Astrocyte (in vitro differentiated cells and primary cell): ENCODE results near the gene SLIT3.

ENCODE experiments used
- EZH2 ChIP-seq: IDR thresholded peaks from 2 replicates; pipeline ENCODE4 v1.6.1; 2012; ENCODE audit warnings: mild to moderate bottlenecking, low read length, inconsistent platforms; ENCODE audit not compliant: insufficient read depth
- TF ChIP-seq, protein P1 (sequence below): IDR thresholded peaks from 2 replicates; pipeline ENCODE4 v1.5.1; 2011; ENCODE audit warnings: low read depth, mild to moderate bottlenecking, inconsistent platforms, low read length, moderate library complexity; ENCODE audit not compliant: insufficient read depth

DNA sequence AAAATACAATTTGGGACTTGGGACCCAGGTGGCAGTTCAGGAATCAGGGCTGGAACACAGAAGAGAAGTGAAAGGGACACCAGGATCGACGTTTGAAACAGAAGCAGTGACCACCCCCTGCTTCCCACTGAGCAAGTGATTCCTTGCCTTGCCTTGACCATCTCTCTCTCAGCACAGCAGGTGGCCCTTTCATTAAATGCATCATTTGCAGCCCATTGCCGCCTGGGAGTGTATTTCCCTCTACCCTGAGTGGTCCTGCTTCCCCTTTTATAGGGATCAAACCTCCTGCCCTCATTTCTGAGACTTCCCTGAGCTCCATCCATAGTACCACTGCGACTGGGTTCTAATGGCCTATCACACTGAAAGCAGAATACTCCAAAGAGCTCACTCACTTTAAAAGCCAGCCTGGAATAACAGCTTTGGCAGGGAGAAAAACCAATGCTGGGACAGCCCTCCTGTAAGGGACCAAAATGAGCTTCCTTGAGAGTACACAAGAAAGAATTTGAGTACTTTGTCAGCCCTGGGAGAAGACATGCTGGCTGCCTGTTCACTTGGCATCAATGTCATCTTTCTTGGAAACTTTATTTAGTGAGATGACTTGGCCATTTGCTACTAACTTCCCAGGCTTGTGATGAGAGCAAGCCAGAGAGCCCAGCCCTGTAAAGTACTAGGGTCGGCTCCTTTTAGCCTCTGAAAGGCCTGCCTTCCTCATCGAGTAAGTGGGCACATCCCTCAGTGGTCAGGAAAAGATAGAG lies 149.7 kb downstream of the SLIT3 start:
- TF ChIP-seq, protein P1, sequence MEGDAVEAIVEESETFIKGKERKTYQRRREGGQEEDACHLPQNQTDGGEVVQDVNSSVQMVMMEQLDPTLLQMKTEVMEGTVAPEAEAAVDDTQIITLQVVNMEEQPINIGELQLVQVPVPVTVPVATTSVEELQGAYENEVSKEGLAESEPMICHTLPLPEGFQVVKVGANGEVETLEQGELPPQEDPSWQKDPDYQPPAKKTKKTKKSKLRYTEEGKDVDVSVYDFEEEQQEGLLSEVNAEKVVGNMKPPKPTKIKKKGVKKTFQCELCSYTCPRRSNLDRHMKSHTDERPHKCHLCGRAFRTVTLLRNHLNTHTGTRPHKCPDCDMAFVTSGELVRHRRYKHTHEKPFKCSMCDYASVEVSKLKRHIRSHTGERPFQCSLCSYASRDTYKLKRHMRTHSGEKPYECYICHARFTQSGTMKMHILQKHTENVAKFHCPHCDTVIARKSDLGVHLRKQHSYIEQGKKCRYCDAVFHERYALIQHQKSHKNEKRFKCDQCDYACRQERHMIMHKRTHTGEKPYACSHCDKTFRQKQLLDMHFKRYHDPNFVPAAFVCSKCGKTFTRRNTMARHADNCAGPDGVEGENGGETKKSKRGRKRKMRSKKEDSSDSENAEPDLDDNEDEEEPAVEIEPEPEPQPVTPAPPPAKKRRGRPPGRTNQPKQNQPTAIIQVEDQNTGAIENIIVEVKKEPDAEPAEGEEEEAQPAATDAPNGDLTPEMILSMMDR: no peak
- no peak for TF ChIP-seq EZH2
